Measurements from ENCODE around the gene PLCD3. TPM values are rescaled to one million over a fixed set of nuclear protein-coding genes. Genes with fewer than 3 reads are reported as not detected.

PLCD3 gene
- total and polyA plus RNA-seq, 2 of the 13 experiments (the other 11 are each of a cell fraction or from before 2014, with no cell fraction given): 11.3 to 39.1 TPM

DNA sequence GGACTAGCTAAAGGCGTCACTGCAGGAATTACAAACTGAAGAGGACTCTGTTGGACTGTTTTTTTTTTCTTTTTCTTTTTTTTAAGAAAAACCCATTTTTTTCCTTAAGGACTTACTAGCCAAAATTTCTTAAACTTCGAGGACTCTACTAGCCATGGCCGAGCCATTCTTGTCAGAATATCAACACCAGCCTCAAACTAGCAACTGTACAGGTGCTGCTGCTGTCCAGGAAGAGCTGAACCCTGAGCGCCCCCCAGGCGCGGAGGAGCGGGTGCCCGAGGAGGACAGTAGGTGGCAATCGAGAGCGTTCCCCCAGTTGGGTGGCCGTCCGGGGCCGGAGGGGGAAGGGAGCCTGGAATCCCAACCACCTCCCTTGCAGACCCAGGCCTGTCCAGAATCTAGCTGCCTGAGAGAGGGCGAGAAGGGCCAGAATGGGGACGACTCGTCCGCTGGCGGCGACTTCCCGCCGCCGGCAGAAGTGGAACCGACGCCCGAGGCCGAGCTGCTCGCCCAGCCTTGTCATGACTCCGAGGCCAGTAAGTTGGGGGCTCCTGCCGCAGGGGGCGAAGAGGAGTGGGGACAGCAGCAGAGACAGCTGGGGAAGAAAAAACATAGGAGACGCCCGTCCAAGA is 16.8 kb upstream of the PLCD3 start (continued):
- TF ChIP-seq GABPB1 (CRISPR knock-in tag; IDR thresholded peaks at IDR 0.05) (peak; percentile 59), TAF15 (IDR thresholded peaks at IDR 0.05; ENCODE audit: low read depth, low read length, poor library complexity, severe bottlenecking) (peak; percentile 73), TARDBP (CRISPR knock-in tag; IDR thresholded peaks at IDR 0.05) (peak; percentile 77; the same call in 1 of the 2 replicates), CBFB (CRISPR knock-in tag; IDR thresholded peaks at IDR 0.05) (0 out of 2 replicates have a peak, but pooled peaks have one; percentile 18), ZNF589 (CRISPR knock-in tag; conservative IDR thresholded peaks at IDR 0.05) (no peak), PAWR (CRISPR knock-in tag; IDR thresholded peaks at IDR 0.05; ENCODE audit: borderline replicate concordance) (no peak; the same call in 1 of the 2 replicates), SIN3A (IDR thresholded peaks at IDR 0.05; ENCODE audit: borderline replicate concordance, low read depth, low read length) (peak; percentile 67; the same call in 1 of the 2 replicates), PRPF4 (IDR thresholded peaks at IDR 0.05; ENCODE audit: low read depth, low read length, poor library complexity, severe bottlenecking) (peak; percentile 93), ZNF3 (CRISPR knock-in tag; IDR thresholded peaks at IDR 0.05) (no peak), GATAD2A (CRISPR knock-in tag; IDR thresholded peaks at IDR 0.05) (peak; percentile 58), PLSCR1 (CRISPR knock-in tag; IDR thresholded peaks at IDR 0.05; ENCODE audit: borderline replicate concordance) (peak; percentile 31; the same call in 1 of the 2 replicates), ZNF574 (CRISPR knock-in tag; IDR thresholded peaks at IDR 0.05) (0 out of 2 replicates have a peak, but pooled peaks have one; percentile 37), ZNF225 (CRISPR knock-in tag; IDR thresholded peaks at IDR 0.05) (peak; percentile 24), MXD4 (CRISPR knock-in tag; IDR thresholded peaks at IDR 0.05) (no peak), CENPT (CRISPR knock-in tag; IDR thresholded peaks at IDR 0.05; ENCODE audit: low read depth) (no peak), RERE (CRISPR knock-in tag; IDR thresholded peaks at IDR 0.05; ENCODE audit: low read depth) (no peak)
- TF ChIP-seq, protein P1, sequence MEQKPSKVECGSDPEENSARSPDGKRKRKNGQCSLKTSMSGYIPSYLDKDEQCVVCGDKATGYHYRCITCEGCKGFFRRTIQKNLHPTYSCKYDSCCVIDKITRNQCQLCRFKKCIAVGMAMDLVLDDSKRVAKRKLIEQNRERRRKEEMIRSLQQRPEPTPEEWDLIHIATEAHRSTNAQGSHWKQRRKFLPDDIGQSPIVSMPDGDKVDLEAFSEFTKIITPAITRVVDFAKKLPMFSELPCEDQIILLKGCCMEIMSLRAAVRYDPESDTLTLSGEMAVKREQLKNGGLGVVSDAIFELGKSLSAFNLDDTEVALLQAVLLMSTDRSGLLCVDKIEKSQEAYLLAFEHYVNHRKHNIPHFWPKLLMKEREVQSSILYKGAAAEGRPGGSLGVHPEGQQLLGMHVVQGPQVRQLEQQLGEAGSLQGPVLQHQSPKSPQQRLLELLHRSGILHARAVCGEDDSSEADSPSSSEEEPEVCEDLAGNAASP (CRISPR knock-in tag; IDR thresholded peaks at IDR 0.05; ENCODE audit: borderline replicate concordance): peak; percentile 69; the same call in 1 of the 2 replicates
- TF ChIP-seq, protein P2, sequence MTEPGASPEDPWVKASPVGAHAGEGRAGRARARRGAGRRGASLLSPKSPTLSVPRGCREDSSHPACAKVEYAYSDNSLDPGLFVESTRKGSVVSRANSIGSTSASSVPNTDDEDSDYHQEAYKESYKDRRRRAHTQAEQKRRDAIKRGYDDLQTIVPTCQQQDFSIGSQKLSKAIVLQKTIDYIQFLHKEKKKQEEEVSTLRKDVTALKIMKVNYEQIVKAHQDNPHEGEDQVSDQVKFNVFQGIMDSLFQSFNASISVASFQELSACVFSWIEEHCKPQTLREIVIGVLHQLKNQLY (CRISPR knock-in tag; IDR thresholded peaks at IDR 0.05): 0 out of 2 replicates have a peak, but pooled peaks have one; percentile 18
